ENCODE data around the gene HS1BP3. TPM values are rescaled to one million over a fixed set of nuclear protein-coding genes. Genes with fewer than 3 reads are reported as not detected.

The HS1BP3 gene
- total and polyA plus RNA-seq, 9 of the 15 experiments (the other 6 are each of a cell fraction or from before 2014, with no cell fraction given) = 0.41 to 8.3 (median 5.9) TPM

DNA sequence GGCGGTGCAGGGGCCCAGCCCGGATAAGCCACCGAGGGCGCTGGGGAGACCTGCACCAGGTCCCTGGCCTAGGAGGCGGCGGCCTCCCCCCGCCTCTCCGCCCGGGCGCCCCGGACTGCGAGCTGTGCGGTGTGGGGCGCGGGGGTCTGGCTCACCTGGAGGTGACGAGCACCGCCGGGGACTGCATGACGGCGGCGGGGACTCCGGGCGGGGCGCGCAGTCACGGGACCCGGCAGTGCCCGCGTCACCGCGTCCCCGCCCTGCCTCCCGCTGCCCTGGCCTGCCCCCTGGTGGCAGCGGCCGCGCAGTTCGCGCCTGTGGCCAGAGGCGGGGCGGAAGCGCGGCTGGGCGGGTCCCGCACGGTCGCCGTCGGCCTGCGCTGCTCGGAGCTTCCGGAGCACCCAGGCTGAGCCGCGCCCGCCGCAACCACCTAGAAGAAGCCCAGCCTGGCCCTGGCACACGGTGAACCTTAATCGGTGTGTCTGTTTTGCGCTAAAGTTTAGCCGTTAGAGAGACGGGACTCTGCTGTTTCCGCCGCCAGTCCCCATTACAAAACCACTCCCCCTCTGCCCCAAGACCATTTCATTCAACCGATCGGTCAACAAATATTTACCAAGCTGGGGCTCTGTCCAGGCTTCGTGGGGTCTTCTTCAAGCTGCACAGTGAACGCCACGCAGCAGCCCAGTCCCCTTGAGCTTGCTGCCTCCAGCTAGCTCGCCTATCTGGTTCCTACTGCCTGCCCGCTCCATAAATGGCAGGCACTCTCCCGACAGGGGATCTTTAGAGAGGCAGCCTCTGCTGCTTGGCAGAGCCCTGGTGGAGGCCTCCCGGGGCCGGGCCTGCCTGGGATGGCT, at the start of gene HS1BP3 (continued):
- TF ChIP-seq, protein P1, sequence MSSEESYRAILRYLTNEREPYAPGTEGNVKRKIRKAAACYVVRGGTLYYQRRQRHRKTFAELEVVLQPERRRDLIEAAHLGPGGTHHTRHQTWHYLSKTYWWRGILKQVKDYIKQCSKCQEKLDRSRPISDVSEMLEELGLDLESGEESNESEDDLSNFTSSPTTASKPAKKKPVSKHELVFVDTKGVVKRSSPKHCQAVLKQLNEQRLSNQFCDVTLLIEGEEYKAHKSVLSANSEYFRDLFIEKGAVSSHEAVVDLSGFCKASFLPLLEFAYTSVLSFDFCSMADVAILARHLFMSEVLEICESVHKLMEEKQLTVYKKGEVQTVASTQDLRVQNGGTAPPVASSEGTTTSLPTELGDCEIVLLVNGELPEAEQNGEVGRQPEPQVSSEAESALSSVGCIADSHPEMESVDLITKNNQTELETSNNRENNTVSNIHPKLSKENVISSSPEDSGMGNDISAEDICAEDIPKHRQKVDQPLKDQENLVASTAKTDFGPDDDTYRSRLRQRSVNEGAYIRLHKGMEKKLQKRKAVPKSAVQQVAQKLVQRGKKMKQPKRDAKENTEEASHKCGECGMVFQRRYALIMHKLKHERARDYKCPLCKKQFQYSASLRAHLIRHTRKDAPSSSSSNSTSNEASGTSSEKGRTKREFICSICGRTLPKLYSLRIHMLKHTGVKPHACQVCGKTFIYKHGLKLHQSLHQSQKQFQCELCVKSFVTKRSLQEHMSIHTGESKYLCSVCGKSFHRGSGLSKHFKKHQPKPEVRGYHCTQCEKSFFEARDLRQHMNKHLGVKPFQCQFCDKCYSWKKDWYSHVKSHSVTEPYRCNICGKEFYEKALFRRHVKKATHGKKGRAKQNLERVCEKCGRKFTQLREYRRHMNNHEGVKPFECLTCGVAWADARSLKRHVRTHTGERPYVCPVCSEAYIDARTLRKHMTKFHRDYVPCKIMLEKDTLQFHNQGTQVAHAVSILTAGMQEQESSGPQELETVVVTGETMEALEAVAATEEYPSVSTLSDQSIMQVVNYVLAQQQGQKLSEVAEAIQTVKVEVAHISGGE (CRISPR knock-in tag; IDR thresholded peaks at IDR 0.05) = peak in 1 of 3 experiments; percentile 74; a peak in 2 of 6 replicates
- TF ChIP-seq CBX1 (IDR thresholded peaks at IDR 0.05; ENCODE audit: low read depth) (peak; percentile 45; the same call in 1 of the 2 replicates), ZNF140 (CRISPR knock-in tag; IDR thresholded peaks at IDR 0.05) (no peak), GATA2 (CRISPR knock-in tag; IDR thresholded peaks at IDR 0.05) (no peak), BMI1 (IDR thresholded peaks at IDR 0.05; ENCODE audit: low read length) (no peak), ILK (tag; IDR thresholded peaks at IDR 0.05; ENCODE audit: borderline replicate concordance, low read depth) (no peak), CBX3 (IDR thresholded peaks at IDR 0.05; ENCODE audit: borderline replicate concordance in 1 of 2, low read length in 2 of 2) (no peak), MAFF (IDR thresholded peaks at IDR 0.05; ENCODE audit: low read length) (no peak), PURB (CRISPR knock-in tag; IDR thresholded peaks at IDR 0.05; ENCODE audit: low read depth) (no peak), ZNF699 (CRISPR knock-in tag; IDR thresholded peaks at IDR 0.05; ENCODE audit: insufficient replicate concordance) (no peak), ZNF274 (IDR thresholded peaks at IDR 0.05; ENCODE audit: borderline replicate concordance, low read depth, low read length) (no peak)
- TF ChIP-seq, protein P2, sequence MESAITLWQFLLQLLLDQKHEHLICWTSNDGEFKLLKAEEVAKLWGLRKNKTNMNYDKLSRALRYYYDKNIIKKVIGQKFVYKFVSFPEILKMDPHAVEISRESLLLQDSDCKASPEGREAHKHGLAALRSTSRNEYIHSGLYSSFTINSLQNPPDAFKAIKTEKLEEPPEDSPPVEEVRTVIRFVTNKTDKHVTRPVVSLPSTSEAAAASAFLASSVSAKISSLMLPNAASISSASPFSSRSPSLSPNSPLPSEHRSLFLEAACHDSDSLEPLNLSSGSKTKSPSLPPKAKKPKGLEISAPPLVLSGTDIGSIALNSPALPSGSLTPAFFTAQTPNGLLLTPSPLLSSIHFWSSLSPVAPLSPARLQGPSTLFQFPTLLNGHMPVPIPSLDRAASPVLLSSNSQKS (CRISPR knock-in tag; IDR thresholded peaks at IDR 0.05) = no peak
- TF ChIP-seq, protein P3, sequence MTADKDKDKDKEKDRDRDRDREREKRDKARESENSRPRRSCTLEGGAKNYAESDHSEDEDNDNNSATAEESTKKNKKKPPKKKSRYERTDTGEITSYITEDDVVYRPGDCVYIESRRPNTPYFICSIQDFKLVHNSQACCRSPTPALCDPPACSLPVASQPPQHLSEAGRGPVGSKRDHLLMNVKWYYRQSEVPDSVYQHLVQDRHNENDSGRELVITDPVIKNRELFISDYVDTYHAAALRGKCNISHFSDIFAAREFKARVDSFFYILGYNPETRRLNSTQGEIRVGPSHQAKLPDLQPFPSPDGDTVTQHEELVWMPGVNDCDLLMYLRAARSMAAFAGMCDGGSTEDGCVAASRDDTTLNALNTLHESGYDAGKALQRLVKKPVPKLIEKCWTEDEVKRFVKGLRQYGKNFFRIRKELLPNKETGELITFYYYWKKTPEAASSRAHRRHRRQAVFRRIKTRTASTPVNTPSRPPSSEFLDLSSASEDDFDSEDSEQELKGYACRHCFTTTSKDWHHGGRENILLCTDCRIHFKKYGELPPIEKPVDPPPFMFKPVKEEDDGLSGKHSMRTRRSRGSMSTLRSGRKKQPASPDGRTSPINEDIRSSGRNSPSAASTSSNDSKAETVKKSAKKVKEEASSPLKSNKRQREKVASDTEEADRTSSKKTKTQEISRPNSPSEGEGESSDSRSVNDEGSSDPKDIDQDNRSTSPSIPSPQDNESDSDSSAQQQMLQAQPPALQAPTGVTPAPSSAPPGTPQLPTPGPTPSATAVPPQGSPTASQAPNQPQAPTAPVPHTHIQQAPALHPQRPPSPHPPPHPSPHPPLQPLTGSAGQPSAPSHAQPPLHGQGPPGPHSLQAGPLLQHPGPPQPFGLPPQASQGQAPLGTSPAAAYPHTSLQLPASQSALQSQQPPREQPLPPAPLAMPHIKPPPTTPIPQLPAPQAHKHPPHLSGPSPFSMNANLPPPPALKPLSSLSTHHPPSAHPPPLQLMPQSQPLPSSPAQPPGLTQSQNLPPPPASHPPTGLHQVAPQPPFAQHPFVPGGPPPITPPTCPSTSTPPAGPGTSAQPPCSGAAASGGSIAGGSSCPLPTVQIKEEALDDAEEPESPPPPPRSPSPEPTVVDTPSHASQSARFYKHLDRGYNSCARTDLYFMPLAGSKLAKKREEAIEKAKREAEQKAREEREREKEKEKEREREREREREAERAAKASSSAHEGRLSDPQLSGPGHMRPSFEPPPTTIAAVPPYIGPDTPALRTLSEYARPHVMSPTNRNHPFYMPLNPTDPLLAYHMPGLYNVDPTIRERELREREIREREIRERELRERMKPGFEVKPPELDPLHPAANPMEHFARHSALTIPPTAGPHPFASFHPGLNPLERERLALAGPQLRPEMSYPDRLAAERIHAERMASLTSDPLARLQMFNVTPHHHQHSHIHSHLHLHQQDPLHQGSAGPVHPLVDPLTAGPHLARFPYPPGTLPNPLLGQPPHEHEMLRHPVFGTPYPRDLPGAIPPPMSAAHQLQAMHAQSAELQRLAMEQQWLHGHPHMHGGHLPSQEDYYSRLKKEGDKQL (CRISPR knock-in tag; IDR thresholded peaks at IDR 0.05; ENCODE audit: borderline replicate concordance) = no peak
- TF ChIP-seq, protein P4, sequence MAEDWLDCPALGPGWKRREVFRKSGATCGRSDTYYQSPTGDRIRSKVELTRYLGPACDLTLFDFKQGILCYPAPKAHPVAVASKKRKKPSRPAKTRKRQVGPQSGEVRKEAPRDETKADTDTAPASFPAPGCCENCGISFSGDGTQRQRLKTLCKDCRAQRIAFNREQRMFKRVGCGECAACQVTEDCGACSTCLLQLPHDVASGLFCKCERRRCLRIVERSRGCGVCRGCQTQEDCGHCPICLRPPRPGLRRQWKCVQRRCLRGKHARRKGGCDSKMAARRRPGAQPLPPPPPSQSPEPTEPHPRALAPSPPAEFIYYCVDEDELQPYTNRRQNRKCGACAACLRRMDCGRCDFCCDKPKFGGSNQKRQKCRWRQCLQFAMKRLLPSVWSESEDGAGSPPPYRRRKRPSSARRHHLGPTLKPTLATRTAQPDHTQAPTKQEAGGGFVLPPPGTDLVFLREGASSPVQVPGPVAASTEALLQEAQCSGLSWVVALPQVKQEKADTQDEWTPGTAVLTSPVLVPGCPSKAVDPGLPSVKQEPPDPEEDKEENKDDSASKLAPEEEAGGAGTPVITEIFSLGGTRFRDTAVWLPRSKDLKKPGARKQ (CRISPR knock-in tag; IDR thresholded peaks at IDR 0.05) = no peak
